ENCODE results near the gene ZNF267.
A peak's percentile ranks its signal among the peaks of the same experiment; 100 is the strongest.
"Not testable (repeated sequence)": the region's sequence is repeated elsewhere in the genome, so short reads cannot be mapped to it uniquely, and the experiment has no call there.

ZNF267 gene

GRCh38 chr16:31873556-31874365 lies at the start of gene ZNF267:
TSS of gene ZNF267 (plus strand) at chr16:31873807. CDS start at chr16:31873967, 160 bp downstream.
- DNase-seq (ENCODE audit: low spot score): peak; percentile 87

DNA sequence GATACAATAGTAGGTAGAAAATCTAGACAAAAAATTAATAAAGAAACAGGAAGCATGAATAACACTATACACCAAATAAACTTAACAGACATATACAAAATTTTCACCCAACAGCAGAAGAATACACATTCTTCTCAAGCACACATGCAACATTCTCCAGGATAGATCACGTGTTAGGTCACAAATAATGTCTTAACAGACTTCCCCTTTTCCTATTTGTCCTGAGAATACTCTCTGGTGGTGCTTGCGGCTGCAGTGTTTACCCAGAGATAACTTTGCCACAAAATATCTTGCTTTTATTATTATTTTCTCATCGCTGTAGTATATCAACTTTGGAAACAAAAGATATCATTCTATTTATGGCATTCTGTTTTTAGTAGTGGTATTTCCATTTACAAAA lies 40.6 kb upstream of the ZNF267 start:
- no peak for DNase-seq (ENCODE audit: low spot score)

DNA sequence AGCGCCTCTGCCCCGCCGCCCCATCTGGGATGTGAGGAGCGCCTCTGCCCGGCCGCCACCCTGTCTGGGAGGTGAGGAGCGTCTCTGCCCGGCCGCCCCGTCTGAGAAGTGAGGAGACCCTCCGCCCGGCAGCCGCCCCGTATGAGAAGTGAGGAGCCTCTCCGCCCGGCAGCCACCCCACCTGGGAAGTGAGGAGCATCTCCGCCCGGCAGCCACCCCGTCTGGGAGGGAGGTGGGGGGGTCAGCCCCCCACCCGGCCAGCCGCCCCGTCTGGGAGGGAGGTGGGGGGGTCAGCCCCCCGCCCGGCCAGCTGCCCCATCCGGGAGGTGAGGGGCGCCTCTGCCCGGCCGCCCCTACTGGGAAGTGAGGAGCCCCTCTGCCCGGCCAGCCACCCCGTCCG lies 37.2 kb upstream of the ZNF267 start:
- not testable (repeated sequence) for DNase-seq (ENCODE audit: low spot score)

DNA sequence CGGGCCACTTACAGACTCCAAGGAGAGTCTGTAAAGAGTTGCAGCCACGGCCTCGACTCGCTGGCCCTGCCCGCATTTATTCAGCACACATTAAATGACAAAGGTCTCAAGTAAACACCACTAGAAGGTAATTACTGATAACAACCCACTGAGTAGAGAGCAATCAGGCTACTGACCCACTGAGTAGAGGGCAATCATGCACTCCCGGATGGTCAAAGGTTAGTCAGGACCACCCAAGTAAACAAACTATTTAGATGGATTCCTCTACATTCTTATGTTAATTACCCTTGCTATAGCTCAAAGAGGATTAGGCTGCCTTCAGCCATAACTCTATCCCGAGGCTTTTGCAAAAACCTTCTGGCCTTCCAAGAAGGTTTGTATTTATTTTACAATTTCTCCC lies 30.7 kb upstream of the ZNF267 start:
- DNase-seq (ENCODE audit: low spot score): no peak

DNA sequence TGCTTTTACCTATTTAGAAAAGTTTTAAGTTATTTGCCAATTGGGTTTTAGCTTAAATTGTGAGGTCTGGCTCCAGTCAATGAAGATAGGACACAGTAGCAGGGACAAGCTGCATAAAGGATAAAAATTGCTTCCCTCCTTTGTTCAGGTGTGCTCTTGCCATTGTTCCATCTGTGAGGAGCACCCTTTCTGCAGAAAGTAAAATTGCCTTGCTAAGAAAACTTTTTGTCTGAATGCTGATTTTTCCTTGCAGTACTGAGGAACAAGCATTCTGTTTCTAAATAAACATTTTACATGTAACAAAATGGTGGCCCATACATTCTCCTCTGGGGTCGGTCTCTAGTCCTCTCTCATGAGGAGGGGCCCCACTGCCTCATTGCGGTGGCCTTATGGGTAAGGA lies 25.0 kb upstream of the ZNF267 start:
- DNase-seq (ENCODE audit: low spot score): not testable (repeated sequence)

GRCh38 chr16:31853291-31853690 lies 20.3 kb upstream of the ZNF267 start:
- no peak for DNase-seq (ENCODE audit: low spot score)

DNA sequence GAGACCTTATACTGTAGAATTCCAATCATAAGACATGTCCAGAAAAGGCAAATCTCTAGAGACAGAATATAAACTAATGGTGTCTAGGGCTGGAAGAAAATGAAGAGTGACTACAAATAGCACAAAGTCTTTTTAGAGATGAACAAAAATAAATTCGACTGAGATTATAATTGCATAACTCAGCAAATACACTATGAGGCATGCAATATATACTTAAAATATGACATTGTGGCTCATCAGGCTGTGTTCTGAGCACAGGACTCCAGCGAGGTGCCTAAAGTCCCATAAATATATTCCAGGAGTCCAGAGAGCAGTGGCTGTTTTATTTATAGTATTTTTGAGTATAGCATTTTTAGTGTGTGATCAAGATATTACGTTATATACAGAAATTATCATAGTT lies 13.1 kb upstream of the ZNF267 start:
- no peak for DNase-seq (ENCODE audit: low spot score)

DNA sequence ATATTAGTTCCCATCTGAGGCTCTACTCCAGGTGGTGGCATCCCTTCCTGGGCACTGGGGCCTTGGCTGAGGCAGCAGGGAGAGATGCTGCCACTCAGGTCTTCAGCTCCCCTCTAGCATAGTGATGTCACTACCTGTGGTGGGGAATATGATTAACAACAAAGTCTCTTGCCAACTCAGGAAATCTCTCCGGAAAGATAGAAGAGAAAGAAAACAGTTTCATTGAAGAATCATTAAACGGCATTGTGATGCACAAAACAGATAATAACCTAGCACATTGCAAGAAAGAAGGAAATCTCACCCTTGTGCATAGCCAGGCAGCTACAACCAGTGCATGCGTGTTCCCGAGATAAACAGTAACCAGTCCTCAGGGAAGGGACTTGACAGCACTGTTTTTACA lies 12.2 kb upstream of the ZNF267 start:
- no peak for DNase-seq (ENCODE audit: low spot score)

GRCh38 chr16:31862761-31863160 lies 10.8 kb upstream of the ZNF267 start:
- no peak for DNase-seq (ENCODE audit: low spot score)

- DNase-seq (ENCODE audit: low spot score): no peak
These were observed 5.4 kb upstream of the ZNF267 start for GRCh38 chr16:31868164-31868563.

GRCh38 chr16:31868691-31869167 lies 4.9 kb upstream of the ZNF267 start:
- peak; percentile 80 for DNase-seq (ENCODE audit: low spot score)

DNA sequence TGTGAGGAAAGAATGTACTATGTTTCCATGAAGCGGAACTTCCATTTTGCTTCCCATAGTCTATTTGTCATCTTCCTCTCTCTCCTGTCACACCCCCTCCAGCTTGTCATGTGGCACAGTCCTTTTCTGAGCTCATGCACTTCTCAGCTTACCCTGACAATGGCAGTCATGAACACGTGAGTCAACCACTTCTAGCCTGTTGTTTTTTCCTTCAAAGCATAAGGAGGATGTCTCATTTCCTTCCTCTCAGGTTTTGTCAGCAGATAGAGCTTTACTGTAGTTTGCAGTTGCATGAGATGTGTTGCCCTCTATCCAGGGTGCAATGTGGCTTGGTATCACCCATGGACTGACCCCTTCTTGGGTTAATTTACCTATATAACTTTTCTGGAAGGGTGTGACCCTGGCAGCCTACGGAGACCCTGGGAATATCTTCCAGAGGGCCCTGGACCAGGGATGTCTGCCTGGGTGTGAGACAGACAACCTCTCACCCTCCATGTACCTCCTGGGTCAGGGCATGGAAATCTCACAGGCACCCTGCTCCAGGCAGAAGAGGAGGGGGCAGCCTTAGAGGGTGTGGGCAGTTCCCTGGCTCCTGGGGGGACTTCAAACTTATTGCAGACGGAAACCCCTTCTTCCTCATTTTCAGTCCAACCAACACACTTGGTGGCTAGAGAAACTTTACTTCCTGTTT lies 4.0 kb upstream of the ZNF267 start:
- peak; percentile 97 for DNase-seq (ENCODE audit: low spot score)

DNA sequence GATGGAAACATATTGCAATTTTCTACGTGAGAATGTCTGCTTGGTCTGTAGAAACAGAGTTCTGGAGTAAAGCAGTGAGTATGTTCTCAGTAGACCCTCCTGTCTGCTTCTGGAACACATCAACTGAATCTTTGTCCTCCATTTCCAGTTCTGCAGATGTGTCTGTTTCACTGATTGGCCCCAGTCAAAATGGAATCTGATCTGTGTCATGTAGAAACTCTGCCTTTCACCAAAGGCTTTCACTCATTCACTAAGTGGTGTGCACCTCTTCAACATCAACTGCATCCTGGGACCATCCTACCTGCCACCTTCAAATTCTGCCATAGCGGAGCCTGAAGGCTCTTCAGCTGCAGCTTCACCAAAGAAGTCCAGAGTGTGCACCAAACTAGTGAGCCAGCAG lies 2.8 kb upstream of the ZNF267 start:
- DNase-seq (ENCODE audit: low spot score): no peak

DNA sequence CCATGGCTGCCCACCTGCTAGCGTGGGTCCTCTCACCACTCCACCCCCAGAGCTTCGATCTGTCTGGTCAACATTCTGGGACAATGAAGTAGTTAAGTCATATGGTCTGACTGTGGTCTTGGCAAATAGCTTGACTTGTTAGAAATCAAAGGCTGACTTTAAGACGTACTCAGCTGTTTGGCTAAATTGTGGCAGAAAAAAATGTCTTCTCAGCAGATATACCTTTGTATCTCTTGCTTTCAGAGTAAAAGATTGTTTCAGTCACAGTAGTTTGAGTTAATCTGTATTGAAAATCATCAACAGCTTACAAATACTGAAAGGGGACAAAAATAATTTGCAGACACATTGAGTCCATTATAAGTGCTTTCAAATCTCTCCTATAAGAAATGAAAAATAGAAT lies 2.1 kb upstream of the ZNF267 start:
- DNase-seq (ENCODE audit: low spot score): no peak

DNA sequence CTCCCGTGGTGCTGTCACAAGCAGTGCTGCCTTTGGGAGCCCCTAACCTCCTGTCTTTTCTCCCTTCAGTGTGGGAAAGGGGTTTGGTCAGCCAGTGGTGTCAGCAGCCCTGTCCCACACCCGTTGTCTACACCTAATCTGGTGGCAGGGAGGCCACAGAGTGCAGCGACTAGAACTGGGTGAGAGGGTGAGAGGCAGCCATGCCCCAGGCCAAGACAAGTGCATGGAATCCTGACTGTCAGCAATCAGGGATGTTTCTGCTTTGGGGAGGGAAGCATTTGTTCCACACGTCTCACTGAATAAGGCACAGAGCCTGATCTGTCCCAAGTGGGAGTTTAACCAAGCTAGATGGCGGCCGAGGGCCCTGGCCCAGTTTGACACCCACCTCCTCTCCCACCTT lies 1.4 kb upstream of the ZNF267 start:
- DNase-seq (ENCODE audit: low spot score): no peak

- peak; percentile 20 for DNase-seq (ENCODE audit: low spot score)
These were observed 932 bp downstream of the ZNF267 start for GRCh38 chr16:31874366-31875111.

- DNase-seq (ENCODE audit: low spot score): peak; percentile 40
These were observed 1.7 kb downstream of the ZNF267 start for GRCh38 chr16:31875112-31875803.

GRCh38 chr16:31875928-31876547 lies 2.4 kb downstream of the ZNF267 start:
- no peak for DNase-seq (ENCODE audit: low spot score)

DNA sequence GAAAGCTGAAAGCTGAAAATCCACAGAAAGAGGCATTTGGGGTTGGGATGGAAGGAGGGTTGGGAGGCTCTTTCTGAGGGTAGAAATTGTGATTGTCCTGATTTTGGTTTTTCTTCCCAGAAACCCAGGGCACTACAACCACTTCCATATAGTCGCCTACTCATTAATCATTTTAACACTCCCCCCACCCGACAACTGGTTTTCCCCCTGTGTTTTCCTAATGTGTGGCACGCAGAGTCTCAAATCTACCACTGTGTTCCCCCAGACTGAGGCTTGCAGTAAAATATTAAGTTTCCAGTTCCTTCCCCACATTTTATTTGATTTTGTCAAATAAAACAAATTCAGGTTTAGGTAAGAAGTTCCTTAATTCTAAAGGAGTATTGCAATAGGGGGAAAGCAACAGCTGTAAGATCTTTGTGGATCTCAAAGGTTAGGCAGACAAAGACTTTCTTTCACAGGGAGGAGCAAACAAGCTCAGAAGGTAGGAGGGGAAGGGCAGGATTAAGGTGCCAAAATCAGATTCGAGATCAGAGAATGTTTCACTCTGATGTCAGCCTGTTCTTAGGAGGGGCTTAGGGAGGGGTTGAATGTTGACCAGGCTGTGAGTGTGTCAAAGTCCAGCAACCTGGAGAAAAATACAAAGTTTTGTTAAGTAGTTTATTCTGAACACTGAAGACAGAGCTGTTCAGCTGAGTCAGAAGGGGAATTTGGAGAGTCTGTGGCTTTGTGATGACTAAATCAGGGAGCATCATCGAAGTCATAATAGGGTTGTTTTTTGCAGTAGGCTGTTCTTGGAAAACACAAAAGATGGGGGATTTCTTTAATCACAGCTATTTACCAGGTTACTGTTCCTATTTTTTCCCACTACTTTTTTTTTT lies 3.6 kb downstream of the ZNF267 start:
- peak; percentile 73 for DNase-seq (ENCODE audit: low spot score)

GRCh38 chr16:31877876-31878642 lies 4.5 kb downstream of the ZNF267 start:
- no peak for DNase-seq (ENCODE audit: low spot score)
